HUES64 (cell line): Measurements from ENCODE around the gene LMO7.

Experiments used
- H3K27ac ChIP-seq: 2 replicates; pipeline ENCODE4 v1.7.0; 2013; ENCODE audit warnings: low read depth, low read length, inconsistent platforms
- H3K27me3 ChIP-seq: 2 replicates; pipeline ENCODE4 v1.6.1; 2013; ENCODE audit warnings: mild to moderate bottlenecking, low read length; ENCODE audit not compliant: insufficient read depth
- H3K36me3 ChIP-seq: 2 replicates; pipeline ENCODE4 v1.6.1; 2013; ENCODE audit warnings: mild to moderate bottlenecking, low read length; ENCODE audit not compliant: insufficient read depth
- H3K4me1 ChIP-seq: 2 replicates; pipeline ENCODE4 v1.6.1; 2013; ENCODE audit warnings: mild to moderate bottlenecking, low read length, moderate library complexity; ENCODE audit not compliant: insufficient read depth
- H3K4me3 ChIP-seq: 2 replicates; pipeline ENCODE4 v1.5.1; 2013; ENCODE audit warnings: mild to moderate bottlenecking, low read length, moderate library complexity
- H3K9ac ChIP-seq: 2 replicates; pipeline ENCODE4 v1.6.1; 2013; ENCODE audit warnings: mild to moderate bottlenecking, low read depth, low read length
- H3K9me3 ChIP-seq: 2 replicates; pipeline ENCODE4 v1.6.1; 2013; ENCODE audit warnings: low read depth, low read length; ENCODE audit not compliant: insufficient read depth
- WGBS: fragments of 150-250, 120-280 bp; methylation state at CpG from one replicate; pipeline ENCODE4 v1.1.7; 2013; ENCODE audit warnings: missing lambda C conversion rate; 5-methylcytosine and 5-hydroxymethylcytosine counted together

LMO7 gene

GRCh38 chr13:75843074-75843473 is 206.9 kb downstream of the LMO7 start:
- Histone ChIP-seq H3K4me3 (no peak overlapping the region), H3K9ac (no peak overlapping the region), H3K27ac (no peak overlapping the region), H3K36me3 (peaks cover 16% of the 10 kb centered on the region), H3K4me1 (no peaks in the 10 kb centered on the region), H3K9me3 (peaks cover 4% of the 10 kb centered on the region; the same call in 1 of the 2 replicates), H3K27me3 (no peaks in the 10 kb centered on the region)
- whole genome bisulfite sequencing = 91% methylated on average over 4 of the region's 6 CpGs

GRCh38 chr13:75843991-75844390 is 207.9 kb downstream of the LMO7 start:
- no peak overlapping the region for H3K27ac ChIP-seq
- peaks cover 16% of the 10 kb centered on the region for H3K36me3 ChIP-seq
- H3K9ac ChIP-seq = no peak overlapping the region
- H3K4me3 ChIP-seq = no peak overlapping the region
- peaks cover 4% of the 10 kb centered on the region; the same call in 1 of the 2 replicates for H3K9me3 ChIP-seq
- H3K4me1 ChIP-seq = no peaks in the 10 kb centered on the region
- no peaks in the 10 kb centered on the region for H3K27me3 ChIP-seq

- Histone ChIP-seq H3K36me3 (peaks cover 14% of the 10 kb centered on the region), H3K27ac (no peak overlapping the region), H3K27me3 (no peaks in the 10 kb centered on the region), H3K4me3 (no peak overlapping the region), H3K9me3 (peaks cover 4% of the 10 kb centered on the region; the same call in 1 of the 2 replicates), H3K4me1 (no peaks in the 10 kb centered on the region), H3K9ac (no peak overlapping the region)
- 100% methylated on average over 2 of the region's 2 CpGs for WGBS
Measured at GRCh38 chr13:75847588-75847987, 211.5 kb downstream of the LMO7 start.

GRCh38 chr13:75850916-75851315 is 214.8 kb downstream of the LMO7 start:
- 94% methylated on average over 3 of the region's 3 CpGs for WGBS
- peaks cover 8% of the 10 kb centered on the region; the same call in 1 of the 2 replicates for H3K36me3 ChIP-seq
- H3K9me3 ChIP-seq = no peaks in the 10 kb centered on the region
- H3K27ac ChIP-seq = no peak overlapping the region
- H3K4me3 ChIP-seq = no peak overlapping the region
- no peaks in the 10 kb centered on the region for H3K27me3 ChIP-seq
- no peak overlapping the region for H3K9ac ChIP-seq
- H3K4me1 ChIP-seq = no peaks in the 10 kb centered on the region

GRCh38 chr13:75855216-75855615 is 219.1 kb downstream of the LMO7 start:
- WGBS = 89% methylated on average over 6 of the region's 6 CpGs
- H3K9me3 ChIP-seq = no peaks in the 10 kb centered on the region
- no peak overlapping the region for H3K4me3 ChIP-seq
- no peak overlapping the region for H3K27ac ChIP-seq
- no peak overlapping the region for H3K9ac ChIP-seq
- no peaks in the 10 kb centered on the region for H3K27me3 ChIP-seq
- H3K36me3 ChIP-seq = peaks cover 6% of the 10 kb centered on the region; the same call in 1 of the 2 replicates
- no peaks in the 10 kb centered on the region for H3K4me1 ChIP-seq

- no peaks in the 10 kb centered on the region for H3K4me1 ChIP-seq
- 92% methylated on average over 4 of the region's 4 CpGs for WGBS
- no peak overlapping the region for H3K27ac ChIP-seq
- H3K9ac ChIP-seq = no peak overlapping the region
- H3K36me3 ChIP-seq = peaks cover 3% of the 10 kb centered on the region; the same call in 1 of the 2 replicates
- H3K9me3 ChIP-seq = no peaks in the 10 kb centered on the region
- no peak overlapping the region for H3K4me3 ChIP-seq
- H3K27me3 ChIP-seq = no peaks in the 10 kb centered on the region
Measured at GRCh38 chr13:75855847-75856246, 219.7 kb downstream of the LMO7 start.

- Histone ChIP-seq H3K9me3 (no peaks in the 10 kb centered on the region), H3K27me3 (no peaks in the 10 kb centered on the region), H3K4me1 (no peaks in the 10 kb centered on the region), H3K9ac (no peak overlapping the region), H3K27ac (no peak overlapping the region), H3K4me3 (no peak overlapping the region), H3K36me3 (0 out of 2 replicates have a peak, but pooled peaks cover 3% of the 10 kb centered on the region)
- 89% methylated on average over 1 of the region's 1 CpG for WGBS
Measured at GRCh38 chr13:75857291-75857690, 221.2 kb downstream of the LMO7 start.

GRCh38 chr13:75860935-75861334 is 224.8 kb downstream of the LMO7 start:
- H3K9ac ChIP-seq = no peak overlapping the region
- no peaks in the 10 kb centered on the region for H3K4me1 ChIP-seq
- no peaks in the 10 kb centered on the region for H3K36me3 ChIP-seq
- no peak overlapping the region for H3K27ac ChIP-seq
- no peak overlapping the region for H3K4me3 ChIP-seq
- no peaks in the 10 kb centered on the region for H3K9me3 ChIP-seq
- 95% methylated on average over 6 of the region's 6 CpGs for WGBS
- H3K27me3 ChIP-seq = no peaks in the 10 kb centered on the region

GRCh38 chr13:75861786-75862185 is 225.7 kb downstream of the LMO7 start:
- H3K36me3 ChIP-seq = no peaks in the 10 kb centered on the region
- no peak overlapping the region for H3K4me3 ChIP-seq
- H3K9ac ChIP-seq = no peak overlapping the region
- H3K9me3 ChIP-seq = no peaks in the 10 kb centered on the region
- no peak overlapping the region for H3K27ac ChIP-seq
- H3K27me3 ChIP-seq = no peaks in the 10 kb centered on the region
- no peaks in the 10 kb centered on the region for H3K4me1 ChIP-seq

- 96% methylated on average over 5 of the region's 5 CpGs for WGBS
- H3K27ac ChIP-seq = no peak overlapping the region
Measured at GRCh38 chr13:75864718-75865117, 228.6 kb downstream of the LMO7 start.

GRCh38 chr13:75867379-75868117 is 231.4 kb downstream of the LMO7 start:
- no peaks in the 10 kb centered on the region for H3K36me3 ChIP-seq

More at GRCh38 chr13:75864718-75865117, 228.6 kb downstream of the LMO7 start:
- H3K4me1 ChIP-seq = peaks cover 8% of the 10 kb centered on the region
- H3K36me3 ChIP-seq = no peaks in the 10 kb centered on the region
- H3K27me3 ChIP-seq = no peaks in the 10 kb centered on the region
- H3K9ac ChIP-seq = no peak overlapping the region
- no peaks in the 10 kb centered on the region for H3K9me3 ChIP-seq
- H3K4me3 ChIP-seq = no peak overlapping the region

More at GRCh38 chr13:75867379-75868117, 231.4 kb downstream of the LMO7 start:
- Histone ChIP-seq H3K4me1 (peaks cover 13% of the 10 kb centered on the region), H3K9me3 (no peaks in the 10 kb centered on the region), H3K4me3 (no peak overlapping the region), H3K9ac (no peak overlapping the region), H3K27me3 (no peaks in the 10 kb centered on the region), H3K27ac (no peak overlapping the region)
- 93% methylated on average over 6 of the region's 9 CpGs for WGBS
